HEK293 (cell line): ENCODE measurements around the gene HES2.
A peak's percentile ranks its signal among the peaks of the same experiment; 100 is the strongest.

Experiments
- CTCF ChIA-PET: fragments of 350-600 bp; formaldehyde crosslinking; extraction: SDS; loops from one replicate; lab custom pipeline; 2021; ENCODE audit warnings: antibody characterized with exemption; lab: Yijun Ruan, JAX
- POLR2A ChIA-PET: fragments of 300-600 bp; formaldehyde crosslinking; extraction: SDS; loops from one replicate; lab custom pipeline; 2020; ENCODE audit warnings: antibody characterized with exemption, inconsistent platforms; lab: Yijun Ruan, JAX
- H3K27ac ChIP-seq: fragments of 200-500 bp; sonication (Bioruptor generic); 2 replicates; pipeline ENCODE4 v1.5.1; 2014; ENCODE audit warnings: low read depth, low read length, control low read depth, inconsistent platforms; ENCODE audit errors: extremely low read depth
- H3K36me3 ChIP-seq, 2 experiments: fragments of 200-500 bp in 1 of 2; sonication (Bioruptor generic) in 1 of 2; 1 replicate in 1 of 2; 2 replicates in 1 of 2; pipeline ENCODE4 v1.5.1; 2014 to 2017; ENCODE audit warnings: inconsistent platforms in 2 of 2, low read length in 2 of 2; ENCODE audit not compliant: control insufficient read depth in 2 of 2, insufficient read depth in 1 of 2
- H3K4me1 ChIP-seq: fragments of 200-500 bp; sonication (Bioruptor generic); 2 replicates; pipeline ENCODE4 v1.5.1; 2014; ENCODE audit warnings: mild to moderate bottlenecking, low read length, inconsistent platforms; ENCODE audit not compliant: control insufficient read depth, insufficient read depth
- H3K4me3 ChIP-seq: 2 replicates; pipeline ENCODE4 v1.5.1; 2011; ENCODE audit warnings: low read depth, mild to moderate bottlenecking, control low read depth, low read length, moderate library complexity
- H3K9me3 ChIP-seq: fragments of 200-500 bp; sonication (Bioruptor generic); 2 replicates; pipeline ENCODE4 v1.5.1; 2014; ENCODE audit warnings: low read depth, low read length, inconsistent platforms; ENCODE audit not compliant: control insufficient read depth, insufficient read depth
- EGR2 ChIP-seq: fragments of 450-650 bp; formaldehyde crosslinking; IDR thresholded peaks from 2 replicates; pipeline ENCODE4 v1.5.1; 2016; ENCODE audit warnings: low read depth, missing biosample characterization, missing genetic modification characterization
- FEZF1 ChIP-seq: fragments of 450-650 bp; formaldehyde crosslinking; IDR thresholded peaks from 2 replicates; pipeline ENCODE4 v1.5.1; 2016; ENCODE audit warnings: missing biosample characterization, missing genetic modification characterization
- GLI2 ChIP-seq: fragments of 450-650 bp; formaldehyde crosslinking; IDR thresholded peaks from 2 replicates; pipeline ENCODE4; 2017; ENCODE audit warnings: missing biosample characterization, missing genetic modification characterization, low read depth, borderline replicate concordance
- HOXC10 ChIP-seq: sonication (generic); formaldehyde crosslinking; IDR thresholded peaks from 2 replicates; pipeline ENCODE4 v1.8.1; 2023; ENCODE audit warnings: mild to moderate bottlenecking, missing genetic modification reagents
- PRDM6 ChIP-seq: fragments of 450-650 bp; formaldehyde crosslinking; IDR thresholded peaks from 2 replicates; pipeline ENCODE4 v1.5.1; 2017; ENCODE audit warnings: missing biosample characterization, missing genetic modification characterization
- SCRT2 ChIP-seq: fragments of 450-650 bp; formaldehyde crosslinking; IDR thresholded peaks from 2 replicates; pipeline ENCODE4 v1.5.1; 2016; ENCODE audit warnings: missing biosample characterization, missing genetic modification characterization
- SP2 ChIP-seq: fragments of 450-650 bp; formaldehyde crosslinking; IDR thresholded peaks from 2 replicates; pipeline ENCODE4 v1.5.1; 2016; ENCODE audit warnings: missing biosample characterization, missing genetic modification characterization
- SP3 ChIP-seq: fragments of 450-650 bp; formaldehyde crosslinking; IDR thresholded peaks from 2 replicates; pipeline ENCODE4 v1.5.1; 2016; ENCODE audit warnings: missing biosample characterization, missing genetic modification characterization
- YY1 ChIP-seq: fragments of 450-650 bp; formaldehyde crosslinking; IDR thresholded peaks from 2 replicates; pipeline ENCODE4 v1.5.1; 2018; ENCODE audit warnings: missing biosample characterization, missing genetic modification characterization
- ZBTB17 ChIP-seq: fragments of 450-650 bp; formaldehyde crosslinking; IDR thresholded peaks from 2 replicates; pipeline ENCODE4 v1.5.1; 2016; ENCODE audit warnings: missing biosample characterization, missing genetic modification characterization
- ZBTB8A ChIP-seq: fragments of 450-650 bp; formaldehyde crosslinking; IDR thresholded peaks from 2 replicates; pipeline ENCODE4 v1.5.1; 2016; ENCODE audit warnings: missing biosample characterization, missing genetic modification characterization
- ZFHX2 ChIP-seq: fragments of 450-650 bp; formaldehyde crosslinking; conservative IDR thresholded peaks from 2 replicates; pipeline ENCODE4 v1.5.1; 2016; ENCODE audit warnings: missing biosample characterization, missing genetic modification characterization
- ZNF112 ChIP-seq: fragments of 450-650 bp; formaldehyde crosslinking; IDR thresholded peaks from 2 replicates; pipeline ENCODE4 v1.5.0; 2017; ENCODE audit warnings: missing biosample characterization, missing genetic modification characterization
- ZNF140 ChIP-seq: fragments of 450-650 bp; formaldehyde crosslinking; IDR thresholded peaks from 2 replicates; pipeline ENCODE4 v1.5.1; 2016; ENCODE audit warnings: missing biosample characterization, missing genetic modification characterization
- ZNF155 ChIP-seq: fragments of 450-650 bp; formaldehyde crosslinking; IDR thresholded peaks from 2 replicates; pipeline ENCODE4 v1.5.1; 2016; ENCODE audit warnings: missing biosample characterization, missing genetic modification characterization
- ZNF335 ChIP-seq: fragments of 450-650 bp; formaldehyde crosslinking; conservative IDR thresholded peaks from 2 replicates; pipeline ENCODE4 v1.5.1; 2016; ENCODE audit warnings: missing biosample characterization, missing genetic modification characterization
- ZNF341 ChIP-seq: fragments of 450-650 bp; formaldehyde crosslinking; IDR thresholded peaks from 2 replicates; pipeline ENCODE4; 2016; ENCODE audit warnings: low read depth, missing biosample characterization, missing genetic modification characterization
- ZNF623 ChIP-seq: fragments of 450-650 bp; formaldehyde crosslinking; IDR thresholded peaks from 2 replicates; pipeline ENCODE4 v1.5.1; 2016; ENCODE audit warnings: missing biosample characterization, missing genetic modification characterization
- ZNF658 ChIP-seq: fragments of 450-650 bp; formaldehyde crosslinking; IDR thresholded peaks from 2 replicates; pipeline ENCODE4; 2016; ENCODE audit warnings: missing biosample characterization, missing genetic modification characterization
- ZNF664 ChIP-seq: fragments of 450-650 bp; formaldehyde crosslinking; IDR thresholded peaks from 2 replicates; pipeline ENCODE4 v1.5.1; 2016; ENCODE audit warnings: missing biosample characterization, missing genetic modification characterization
- ZNF677 ChIP-seq: fragments of 450-650 bp; IDR thresholded peaks from 2 replicates; pipeline ENCODE4 v1.5.0; 2018; ENCODE audit warnings: missing biosample characterization, mild to moderate bottlenecking, missing genetic modification characterization, moderate library complexity
- ZNF768 ChIP-seq: fragments of 450-650 bp; formaldehyde crosslinking; IDR thresholded peaks from 2 replicates; pipeline ENCODE4 v1.5.1; 2018; ENCODE audit warnings: missing biosample characterization, mild to moderate bottlenecking, missing genetic modification characterization
- ZNF791 ChIP-seq: fragments of 450-650 bp; formaldehyde crosslinking; IDR thresholded peaks from 2 replicates; pipeline ENCODE4 v1.5.1; 2016; ENCODE audit warnings: missing biosample characterization, missing genetic modification characterization
- ZSCAN4 ChIP-seq: fragments of 450-650 bp; formaldehyde crosslinking; IDR thresholded peaks from 2 replicates; pipeline ENCODE4 v1.5.1; 2017; ENCODE audit warnings: missing biosample characterization, missing genetic modification characterization
- TF ChIP-seq, protein P1 (sequence below): fragments of 450-650 bp; formaldehyde crosslinking; IDR thresholded peaks from 2 replicates; pipeline ENCODE4 v1.5.1; 2016; ENCODE audit warnings: missing biosample characterization, missing genetic modification characterization

Gene HES2

DNA sequence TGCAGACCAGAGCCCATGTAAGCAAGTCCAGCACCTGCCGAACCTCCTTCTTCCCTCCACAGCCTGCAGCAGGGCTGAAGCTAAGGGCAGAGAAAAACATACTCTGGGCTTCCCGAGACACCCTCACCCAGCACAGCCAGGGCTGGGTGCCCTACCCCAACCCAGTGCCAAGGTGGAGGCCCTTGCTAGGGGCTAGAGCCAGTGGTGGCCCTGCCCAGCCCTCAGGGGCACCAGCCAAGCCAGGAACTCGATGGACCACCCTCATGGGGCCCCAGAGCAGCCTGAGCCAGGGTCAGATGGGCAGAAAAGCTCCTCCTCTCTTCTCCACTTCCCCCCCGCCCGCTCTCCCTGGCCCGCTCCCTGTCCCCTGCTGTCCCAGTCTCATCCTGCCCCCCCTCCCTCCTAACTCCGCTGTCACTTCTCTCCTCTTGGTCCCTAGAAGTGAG is 30.3 kb upstream of the HES2 start:
- TF ChIP-seq HOXC10 (CRISPR knock-in tag) = no peak
- TF ChIP-seq ZNF341 (tag by site-specific recombination) = 0 out of 2 replicates have a peak, but pooled peaks have one; percentile 28
- TF ChIP-seq PRDM6 (tag by site-specific recombination) = no peak
- no peak for TF ChIP-seq ZSCAN4 (tag by site-specific recombination)
- TF ChIP-seq ZNF677 (tag by site-specific recombination) = no peak
- TF ChIP-seq FEZF1 = no peak
- no peak for TF ChIP-seq ZNF140 (tag by site-specific recombination)
- no peak for TF ChIP-seq ZNF155 (tag by site-specific recombination)
- TF ChIP-seq ZBTB8A (tag by site-specific recombination) = 0 out of 2 replicates have a peak, but pooled peaks have one; percentile 13
- TF ChIP-seq GLI2 (tag by site-specific recombination) = no peak
- no peak for TF ChIP-seq ZNF112 (tag by site-specific recombination)
- no peak for TF ChIP-seq ZNF791 (tag by site-specific recombination)
- ChIA-PET POLR2A (no interaction called here), CTCF (interaction anchor here (0.6 to 2.2 kb wide), 7 partner anchors 9 to 197 kb away, joined by 3 to 11 read pairs (median 3); no protein-coding TSS in a partner anchor)
- Histone ChIP-seq H3K4me1 (no peaks in the 10 kb centered on the region), H3K27ac (no peak overlapping the region), H3K4me3 (no peak overlapping the region), H3K9me3 (no peaks in the 10 kb centered on the region), H3K36me3 (no peaks in the 10 kb centered on the region)

- POLR2A ChIA-PET = no interaction called here
- Histone ChIP-seq H3K36me3 (no peaks in the 10 kb centered on the region), H3K4me3 (no peak overlapping the region), H3K4me1 (no peaks in the 10 kb centered on the region), H3K9me3 (no peaks in the 10 kb centered on the region), H3K27ac (no peak overlapping the region)
- no peak for TF ChIP-seq SCRT2 (tag by site-specific recombination)
- TF ChIP-seq ZBTB17 = no peak
- TF ChIP-seq SP3 (tag by site-specific recombination) = peak; percentile 55
- TF ChIP-seq ZNF664 = no peak
- peak; percentile 40 for TF ChIP-seq ZNF335 (tag by site-specific recombination)
- no peak for TF ChIP-seq ZNF623
- TF ChIP-seq YY1 (tag by site-specific recombination) = no peak
- TF ChIP-seq, protein P1, sequence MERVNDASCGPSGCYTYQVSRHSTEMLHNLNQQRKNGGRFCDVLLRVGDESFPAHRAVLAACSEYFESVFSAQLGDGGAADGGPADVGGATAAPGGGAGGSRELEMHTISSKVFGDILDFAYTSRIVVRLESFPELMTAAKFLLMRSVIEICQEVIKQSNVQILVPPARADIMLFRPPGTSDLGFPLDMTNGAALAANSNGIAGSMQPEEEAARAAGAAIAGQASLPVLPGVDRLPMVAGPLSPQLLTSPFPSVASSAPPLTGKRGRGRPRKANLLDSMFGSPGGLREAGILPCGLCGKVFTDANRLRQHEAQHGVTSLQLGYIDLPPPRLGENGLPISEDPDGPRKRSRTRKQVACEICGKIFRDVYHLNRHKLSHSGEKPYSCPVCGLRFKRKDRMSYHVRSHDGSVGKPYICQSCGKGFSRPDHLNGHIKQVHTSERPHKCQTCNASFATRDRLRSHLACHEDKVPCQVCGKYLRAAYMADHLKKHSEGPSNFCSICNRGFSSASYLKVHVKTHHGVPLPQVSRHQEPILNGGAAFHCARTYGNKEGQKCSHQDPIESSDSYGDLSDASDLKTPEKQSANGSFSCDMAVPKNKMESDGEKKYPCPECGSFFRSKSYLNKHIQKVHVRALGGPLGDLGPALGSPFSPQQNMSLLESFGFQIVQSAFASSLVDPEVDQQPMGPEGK = peak; percentile 18; the same call in 1 of the 2 replicates
- TF ChIP-seq ZNF658 = no peak
- TF ChIP-seq SP2 (tag by site-specific recombination) = peak; percentile 56; the same call in 1 of the 2 replicates
- 0 out of 2 replicates have a peak, but pooled peaks have one; percentile 18 for TF ChIP-seq ZFHX2 (tag by site-specific recombination)
- peak; percentile 9; the same call in 1 of the 2 replicates for TF ChIP-seq EGR2 (tag by site-specific recombination)
- TF ChIP-seq ZNF768 (tag by site-specific recombination) = 0 out of 2 replicates have a peak, but pooled peaks have one; percentile 40
- CTCF ChIA-PET = interaction anchor here (0.6 to 2.2 kb wide), 7 partner anchors 8 to 202 kb away, joined by 3 to 11 read pairs (median 3); no protein-coding TSS in a partner anchor
Measured at GRCh38 chr1:6448749-6449631, 29.3 kb upstream of the HES2 start.
